HG02623 (cell line): ENCODE data around the gene COL4A2.
A peak's percentile ranks its signal among the peaks of the same experiment; 100 is the strongest.

Experiments
- ATAC-seq: cut with Tn5 transposase; IDR thresholded peaks from one replicate; pipeline ENCODE4 v1.9.1; 2021; ENCODE audit warnings: moderate library complexity; ENCODE audit not compliant: unreplicated experiment

Gene COL4A2

DNA sequence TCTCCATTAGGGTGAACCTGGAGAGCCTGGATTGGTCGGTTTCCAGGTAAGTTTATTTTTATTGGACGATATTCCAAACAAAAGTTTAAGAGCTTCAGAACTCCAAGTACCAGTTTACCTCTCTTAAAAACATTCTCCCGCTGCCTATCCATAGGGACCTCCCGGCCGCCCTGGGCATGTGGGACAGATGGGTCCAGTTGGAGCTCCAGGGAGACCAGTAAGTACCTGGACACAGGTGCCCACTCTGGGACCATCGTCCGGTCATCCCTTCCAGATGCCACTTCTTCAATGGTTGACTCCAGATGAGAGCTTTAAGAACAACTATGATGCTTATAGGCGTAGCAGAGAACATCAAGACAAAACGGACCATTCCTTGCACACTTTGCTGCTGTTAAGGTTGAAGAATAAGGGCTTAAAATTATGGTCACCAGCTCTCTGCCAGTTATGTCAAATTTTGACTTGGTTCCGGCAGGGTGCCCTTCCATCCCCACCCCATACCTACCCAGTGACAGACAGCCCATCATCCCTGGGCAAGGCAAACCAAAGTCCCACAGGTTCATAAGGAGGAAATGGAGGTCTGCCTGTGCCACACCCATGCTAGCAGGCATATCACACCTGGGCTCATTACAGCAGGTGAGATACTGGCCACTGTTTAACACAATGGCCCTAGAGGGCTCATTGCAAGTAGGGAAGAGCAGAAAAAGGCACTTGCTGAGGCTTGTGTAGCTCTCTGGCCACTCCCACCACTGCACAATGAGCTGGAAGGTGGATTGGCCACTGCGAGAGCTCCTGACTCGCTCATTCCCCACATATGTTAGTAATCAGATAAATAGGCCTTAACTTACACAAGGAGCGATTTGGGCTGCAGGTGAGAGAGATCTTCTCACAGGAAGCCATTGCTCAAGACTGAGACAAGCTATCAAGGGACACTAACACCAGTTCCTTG, 123.6 kb downstream of the COL4A2 start:
- ATAC-seq = no peak

DNA sequence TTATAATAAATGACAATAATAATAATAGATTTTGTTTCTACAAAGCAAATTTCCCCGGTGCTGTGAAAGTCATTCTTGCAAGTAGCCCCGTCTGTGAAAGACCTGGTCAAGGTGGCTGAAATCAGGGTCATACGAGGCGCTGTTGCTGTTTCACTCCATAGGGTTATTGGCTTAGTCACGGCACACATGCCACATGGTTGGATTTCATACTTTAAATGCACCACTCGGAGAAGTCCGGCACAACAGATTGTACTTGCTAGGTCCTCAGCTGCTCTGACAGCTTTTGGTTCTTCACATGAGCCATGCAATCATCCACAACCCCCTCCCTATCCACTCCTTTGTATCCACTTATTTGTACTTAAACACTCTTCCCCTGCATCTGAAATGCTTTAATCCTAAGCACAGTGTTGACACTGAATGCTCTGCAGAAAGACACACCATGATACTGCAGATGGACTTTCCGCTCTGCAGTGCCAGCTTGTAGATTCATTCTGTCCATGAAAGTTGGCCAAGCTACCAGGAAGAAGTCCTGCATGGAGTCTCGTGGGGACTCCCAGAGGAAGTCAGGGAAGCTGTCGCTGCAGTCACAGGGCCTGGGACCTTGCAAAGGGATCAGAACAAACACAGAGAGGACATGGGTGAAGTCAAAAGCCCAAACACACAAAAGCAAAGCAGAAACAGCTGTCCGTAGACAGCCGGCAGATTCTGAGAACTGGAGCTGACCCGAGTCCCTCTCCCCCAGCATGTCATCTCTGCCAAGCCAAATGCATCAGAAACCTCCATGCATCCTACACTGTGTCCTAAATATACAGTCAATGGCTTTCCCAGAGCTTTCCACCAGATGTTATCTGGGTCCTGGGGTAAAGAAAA, 124.6 kb downstream of the COL4A2 start:
- no peak for ATAC-seq

DNA sequence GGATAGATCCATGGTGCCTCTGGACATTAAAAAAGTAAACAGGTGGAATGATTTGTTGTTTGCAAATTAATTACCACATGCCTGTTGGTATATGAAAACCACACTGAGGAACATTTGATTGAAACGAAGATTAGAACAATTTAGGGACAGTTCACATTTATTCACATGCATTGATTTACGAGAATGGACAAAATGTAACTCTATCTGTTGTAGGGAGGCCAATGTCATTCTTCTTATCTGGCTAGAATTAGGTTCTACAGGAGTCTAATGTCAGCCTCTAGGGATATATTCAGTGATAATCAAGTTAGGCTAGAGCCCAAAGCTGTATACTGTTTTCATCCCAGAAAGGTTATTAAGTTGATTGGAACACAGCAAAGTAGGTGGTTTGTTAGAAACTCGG, 125.4 kb downstream of the COL4A2 start:
- ATAC-seq = no peak

GRCh38 chr13:110433014-110433413, 125.9 kb downstream of the COL4A2 start:
- ATAC-seq = no peak

GRCh38 chr13:110434629-110435028, 127.5 kb downstream of the COL4A2 start:
- ATAC-seq = no peak

GRCh38 chr13:110435331-110435730, 128.2 kb downstream of the COL4A2 start:
- no peak for ATAC-seq

DNA sequence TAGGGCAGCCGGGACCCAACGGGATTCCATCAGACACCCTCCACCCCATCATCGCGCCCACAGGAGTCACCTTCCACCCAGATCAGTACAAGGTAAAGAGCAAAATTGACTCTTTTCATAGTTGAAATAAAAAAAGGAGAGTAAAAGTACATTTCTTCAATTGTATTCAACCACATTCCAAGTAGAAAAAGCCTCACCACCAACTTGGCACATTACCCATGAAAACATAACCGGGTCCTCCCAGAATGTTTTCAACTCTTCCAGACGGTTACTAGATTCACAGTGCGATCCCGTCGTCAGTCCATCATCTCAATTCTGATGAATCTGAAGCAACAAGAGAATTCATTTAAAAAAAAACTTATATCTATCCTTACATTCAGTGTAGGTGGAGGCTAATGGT, 129.2 kb downstream of the COL4A2 start:
- ATAC-seq = no peak

- no peak for ATAC-seq
Observed at GRCh38 chr13:110436786-110437370, 129.8 kb downstream of the COL4A2 start.

DNA sequence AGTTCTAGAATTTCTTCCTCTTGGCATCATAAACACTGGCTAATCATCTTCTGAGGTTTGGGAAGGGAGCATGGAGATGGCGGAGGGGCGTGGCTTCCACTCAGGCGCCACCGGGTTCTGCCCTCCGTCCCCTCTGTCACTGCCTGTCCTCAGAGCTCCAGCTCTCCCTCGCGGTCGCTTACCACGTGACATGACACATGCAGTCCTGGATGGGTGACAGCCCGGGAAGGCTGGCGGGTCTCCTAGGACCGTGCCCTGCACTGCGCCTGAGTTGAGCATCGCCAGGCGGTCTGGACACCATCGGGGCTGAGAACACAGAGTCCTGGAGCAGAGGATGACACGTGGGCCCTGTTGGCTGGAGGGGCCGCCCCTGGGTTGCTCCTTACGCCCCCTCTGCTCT, 131.1 kb downstream of the COL4A2 start:
- no peak for ATAC-seq

DNA sequence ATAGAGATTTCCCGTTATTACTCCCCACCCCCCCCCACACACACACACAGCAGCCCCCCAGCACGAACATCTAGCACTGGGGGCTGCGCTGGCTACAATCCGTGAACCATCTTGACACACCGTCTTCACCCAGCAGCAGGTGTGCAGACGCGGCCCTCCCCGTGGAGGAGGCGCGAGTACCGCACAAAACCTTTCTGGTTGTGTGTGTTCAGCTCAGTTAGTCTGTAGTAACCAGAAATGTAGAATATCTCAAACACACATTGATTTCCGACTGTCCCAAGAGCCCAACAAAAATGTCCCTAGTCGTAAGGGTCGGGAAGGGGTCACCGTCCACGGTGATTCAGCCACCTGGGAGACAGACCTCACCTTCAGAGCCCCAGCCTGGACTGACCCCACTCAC, 131.7 kb downstream of the COL4A2 start:
- no peak for ATAC-seq

DNA sequence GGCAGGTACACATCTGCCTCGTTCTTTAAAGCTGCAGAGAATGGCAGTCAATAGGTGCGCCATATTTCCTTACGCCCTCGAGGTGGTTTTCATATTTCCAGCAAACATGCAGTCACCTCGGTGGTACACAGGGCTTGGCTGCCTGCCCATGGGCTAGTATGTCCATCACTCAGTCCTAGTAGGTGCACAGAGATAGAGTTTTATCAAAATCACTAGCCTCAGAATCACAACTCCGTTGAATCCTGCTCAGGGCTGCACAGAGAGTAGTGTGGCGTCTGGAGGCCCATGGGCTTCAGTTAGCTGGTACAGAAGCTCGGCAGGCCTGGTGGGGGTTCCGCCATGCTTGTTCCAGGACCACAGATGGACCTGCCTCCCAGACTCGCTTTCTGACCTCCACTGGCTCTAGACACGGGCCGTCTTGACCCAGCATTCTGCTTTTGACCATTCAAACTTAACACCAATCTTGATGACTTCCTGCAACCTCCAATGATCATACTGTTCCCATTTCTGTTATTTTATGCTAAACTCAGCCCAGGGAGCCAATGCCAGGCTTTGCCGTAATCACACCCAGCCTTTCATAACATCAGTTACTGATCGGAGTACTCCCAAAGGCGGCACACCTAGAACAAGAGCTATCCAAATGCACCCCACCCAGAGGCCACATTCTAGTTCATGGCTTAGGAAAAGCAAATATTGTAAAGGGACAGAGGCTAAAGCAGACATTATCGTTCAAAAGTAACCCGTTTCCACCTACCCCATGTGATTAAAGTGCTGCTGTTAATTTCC, 134.1 kb downstream of the COL4A2 start:
- no peak for ATAC-seq

DNA sequence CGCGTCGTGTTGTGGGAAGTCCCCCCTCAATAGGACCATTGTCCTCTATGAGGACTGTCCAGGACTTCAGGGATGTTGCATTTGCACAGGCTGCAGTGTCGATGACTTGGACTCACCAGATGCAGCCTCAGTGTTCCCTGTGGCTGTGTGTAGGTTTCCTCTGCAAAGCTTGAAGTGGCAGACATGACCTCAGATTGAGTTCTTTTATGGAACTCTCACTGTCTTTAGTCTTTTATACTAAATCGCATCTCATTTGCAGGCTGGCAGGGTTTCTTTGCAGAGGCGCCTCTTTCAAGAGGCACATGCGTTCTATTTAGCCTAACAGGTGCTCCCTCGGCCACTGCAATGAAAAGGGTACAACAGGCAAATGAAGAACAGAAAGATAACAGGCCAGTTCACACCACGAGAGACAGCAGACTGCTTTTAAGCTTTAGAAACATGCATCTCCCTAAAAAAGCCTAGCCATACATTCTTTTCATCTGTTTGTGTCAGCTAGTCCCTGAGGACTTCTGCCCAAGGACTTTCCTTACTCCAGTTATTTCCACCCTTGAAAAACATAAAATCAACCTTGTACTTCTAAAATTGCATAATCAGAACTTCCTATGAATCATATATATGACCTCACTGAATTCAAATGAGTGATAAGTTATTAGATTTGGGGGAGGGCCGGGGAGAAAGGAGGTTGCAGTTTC, 136.0 kb downstream of the COL4A2 start:
- ATAC-seq = no peak

GRCh38 chr13:110443622-110444225, 136.6 kb downstream of the COL4A2 start:
- ATAC-seq = peak; percentile 25

DNA sequence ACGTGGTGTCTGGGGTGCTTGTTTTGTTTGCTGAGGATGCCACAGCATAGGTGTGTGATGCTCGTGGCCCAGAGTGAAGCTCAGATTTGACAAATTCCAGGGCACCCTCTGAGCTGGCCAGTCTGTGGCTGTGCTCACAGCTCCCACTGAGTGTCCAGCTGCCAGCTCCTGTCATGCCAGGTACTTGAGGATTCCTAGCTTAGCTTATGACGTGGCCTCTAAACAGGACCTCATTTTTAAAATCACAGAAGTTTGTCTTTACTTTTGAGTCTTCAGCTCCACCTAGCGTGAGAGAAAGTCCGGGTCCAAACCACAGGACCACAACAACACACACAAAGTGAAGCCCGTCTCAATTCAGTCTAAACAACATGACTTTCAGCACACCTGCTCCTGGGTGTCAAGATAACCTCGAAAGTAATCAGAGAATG, 137.2 kb downstream of the COL4A2 start:
- peak; percentile 39 for ATAC-seq

DNA sequence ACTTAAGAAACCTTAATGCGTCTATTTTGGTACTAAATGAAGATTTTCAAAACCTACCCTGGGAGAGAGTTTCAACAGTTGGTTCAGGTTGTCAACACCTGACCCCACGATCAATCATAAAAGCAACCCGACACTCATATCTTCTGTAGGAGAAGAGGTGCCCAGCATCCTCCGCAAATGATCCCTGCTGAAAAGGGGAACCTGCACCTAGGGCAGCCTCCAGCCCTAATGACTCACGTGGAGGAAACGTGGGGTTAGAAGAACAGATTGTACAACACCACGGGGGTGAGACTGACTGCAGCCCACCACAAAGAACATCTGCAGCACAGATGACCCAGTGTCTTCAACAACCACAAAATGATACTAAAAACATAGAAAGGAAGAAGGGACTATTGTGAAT, 138.1 kb downstream of the COL4A2 start:
- ATAC-seq = peak; percentile 45

DNA sequence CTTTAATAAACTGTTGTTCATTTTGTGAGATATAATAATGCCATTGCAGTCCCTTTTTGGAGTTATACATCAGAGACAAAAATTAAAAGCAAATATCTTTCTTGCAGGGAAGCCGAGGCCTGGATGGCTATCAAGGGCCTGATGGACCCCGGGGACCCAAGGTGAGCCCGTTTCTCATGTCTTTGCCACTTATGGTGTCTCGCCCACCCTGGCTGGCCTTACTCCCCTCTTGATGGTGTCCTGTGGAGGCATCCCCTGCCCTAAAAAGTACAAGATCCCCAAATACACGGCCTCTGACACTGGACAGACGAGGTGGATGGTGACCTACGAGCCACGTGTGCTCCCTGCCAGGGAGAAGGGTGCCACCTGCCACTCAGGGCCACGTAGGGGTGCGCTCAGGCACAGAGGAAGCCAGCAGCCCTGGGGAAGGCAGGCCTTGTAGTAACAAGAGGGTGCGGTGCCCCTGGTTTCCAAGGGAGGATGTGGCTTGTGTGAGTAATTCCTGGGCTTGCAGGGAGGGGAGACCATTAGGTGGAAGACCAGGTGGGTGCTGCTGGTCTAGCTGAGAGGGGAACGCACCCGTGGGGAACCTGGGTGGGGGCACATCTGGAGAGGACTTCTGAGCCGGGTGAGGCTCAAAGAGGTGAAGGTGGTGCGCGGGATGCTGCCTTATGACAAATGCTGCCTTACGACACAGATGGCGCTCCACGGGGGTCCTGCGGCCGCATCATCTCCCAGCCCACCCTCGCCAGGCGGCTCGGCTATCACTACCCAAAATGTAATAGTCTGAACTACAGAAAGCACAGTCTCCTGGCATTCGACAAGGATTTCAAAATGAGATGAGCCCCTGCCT, 138.9 kb downstream of the COL4A2 start:
- ATAC-seq = no peak

DNA sequence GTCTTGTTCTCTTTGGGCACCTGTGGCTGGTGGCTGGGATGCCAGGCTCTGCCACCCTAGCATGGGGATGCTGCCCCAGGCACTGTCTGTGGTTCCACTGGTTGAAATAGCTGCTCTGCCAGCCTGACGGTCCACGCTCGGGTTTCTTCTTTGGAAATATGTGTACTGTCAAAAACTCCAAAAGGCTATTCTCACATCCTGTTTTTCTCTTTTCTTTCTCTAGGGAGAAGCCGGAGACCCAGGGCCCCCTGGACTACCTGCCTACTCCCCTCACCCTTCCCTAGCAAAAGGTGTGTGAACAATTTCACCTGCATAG, 139.4 kb downstream of the COL4A2 start:
- ATAC-seq = no peak

DNA sequence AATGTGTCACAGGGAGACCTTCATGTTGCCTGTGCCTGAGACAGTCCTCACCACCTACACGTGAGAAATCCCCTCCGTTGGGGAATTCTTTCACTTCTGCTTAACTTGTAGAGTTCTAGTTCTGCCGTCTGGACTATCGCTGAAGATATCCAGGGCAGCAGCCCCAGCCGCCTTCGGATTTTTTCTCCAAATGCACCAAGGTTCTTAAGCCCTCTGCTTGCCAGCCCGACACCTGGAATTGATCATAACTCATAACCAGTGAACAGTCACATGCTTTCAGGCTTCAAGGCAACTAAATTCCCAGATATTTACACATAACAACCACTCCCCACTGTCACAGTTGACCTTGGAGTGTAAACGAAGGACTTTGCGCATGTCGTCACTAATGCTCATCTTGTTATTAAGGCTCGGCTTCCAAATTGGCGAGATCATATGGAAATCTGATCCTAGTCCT, 140.0 kb downstream of the COL4A2 start:
- peak; percentile 40 for ATAC-seq

DNA sequence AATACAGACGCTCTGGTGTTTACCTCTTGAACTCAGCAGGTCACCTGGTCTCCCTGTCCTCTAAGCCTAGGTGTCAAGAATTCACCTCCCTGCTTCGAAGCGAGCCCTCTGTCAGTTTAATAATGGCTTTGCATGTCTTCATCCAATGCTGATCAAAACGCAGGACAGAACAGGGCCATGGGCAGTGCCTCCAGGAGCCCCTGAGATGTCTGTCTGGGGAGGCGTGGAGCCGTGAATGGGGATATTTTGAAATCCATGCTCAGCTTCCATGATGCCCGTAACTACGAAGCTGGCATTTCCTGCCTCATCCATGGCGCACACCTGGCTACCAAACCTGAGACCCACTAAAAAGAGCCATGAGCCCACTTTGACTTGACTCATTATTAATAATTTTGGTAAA, 140.7 kb downstream of the COL4A2 start:
- no peak for ATAC-seq
